ENCODE measurements around the gene ADCY7.
"Not testable (repeated sequence)": the region's sequence is repeated elsewhere in the genome, so short reads cannot be mapped to it uniquely, and the experiment has no call there.

Gene ADCY7

DNA sequence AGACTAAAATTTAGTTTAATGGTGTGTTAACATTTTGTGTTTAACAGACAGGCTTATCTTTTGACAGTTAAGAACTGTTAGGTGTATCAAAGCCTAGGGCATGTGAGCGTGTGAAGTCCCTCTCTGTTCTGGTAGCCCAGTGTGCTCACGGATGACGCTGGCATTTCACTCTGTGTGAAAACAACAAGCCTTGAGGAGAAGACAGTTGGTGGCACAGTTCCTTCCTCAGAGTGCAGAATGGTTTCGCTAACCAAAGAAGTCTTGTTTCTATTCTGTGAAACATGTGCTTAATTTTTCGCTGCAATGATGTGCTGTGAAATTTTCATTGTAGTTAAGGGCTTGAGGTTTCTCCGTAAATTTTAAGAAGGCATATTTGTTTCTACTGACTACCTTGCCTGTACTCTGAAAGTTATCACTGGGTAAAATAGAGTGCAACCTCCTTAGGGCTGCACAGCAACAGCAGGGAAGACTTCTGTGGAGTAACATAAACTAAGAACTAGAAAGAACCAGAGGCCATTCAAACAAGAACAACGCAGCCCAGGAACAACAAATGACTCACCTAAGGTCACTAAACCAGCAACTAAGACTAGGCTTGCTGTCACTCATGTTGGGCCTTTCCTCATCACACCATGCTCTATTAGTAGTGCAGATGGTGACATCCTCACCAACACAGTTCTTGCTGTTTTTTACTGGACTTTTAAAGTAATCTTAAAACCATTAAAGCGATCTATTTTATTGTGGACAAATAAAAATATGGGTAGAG lies 69.0 kb downstream of the ADCY7 start:
- no peaks in the 10 kb centered on the region for H3K9me3 ChIP-seq (ENCODE audit: control insufficient read depth in 2 of 2, low read length in 2 of 2)
- H3K27ac ChIP-seq (ENCODE audit: low read depth in 2 of 2, low read length in 2 of 2), result no peak overlapping the region
- H3K27me3 ChIP-seq (ENCODE audit: control insufficient read depth in 2 of 2, insufficient read depth in 2 of 2, low read length in 2 of 2), result no peaks in the 10 kb centered on the region
- no peaks in the 10 kb centered on the region for H3K4me1 ChIP-seq (ENCODE audit: control insufficient read depth in 2 of 2, insufficient read depth in 2 of 2, low read length in 2 of 2)
- H3K9ac ChIP-seq (ENCODE audit: low read depth in 1 of 2, low read length in 2 of 2), result no peak overlapping the region
- peaks cover 26 to 35% of the 10 kb centered on the region in 2 donors for H3K36me3 ChIP-seq (ENCODE audit: control insufficient read depth in 2 of 2, insufficient read depth in 2 of 2, low read length in 2 of 2)
- no peak overlapping the region for H3K4me3 ChIP-seq (ENCODE audit: low read length in 2 of 2)

DNA sequence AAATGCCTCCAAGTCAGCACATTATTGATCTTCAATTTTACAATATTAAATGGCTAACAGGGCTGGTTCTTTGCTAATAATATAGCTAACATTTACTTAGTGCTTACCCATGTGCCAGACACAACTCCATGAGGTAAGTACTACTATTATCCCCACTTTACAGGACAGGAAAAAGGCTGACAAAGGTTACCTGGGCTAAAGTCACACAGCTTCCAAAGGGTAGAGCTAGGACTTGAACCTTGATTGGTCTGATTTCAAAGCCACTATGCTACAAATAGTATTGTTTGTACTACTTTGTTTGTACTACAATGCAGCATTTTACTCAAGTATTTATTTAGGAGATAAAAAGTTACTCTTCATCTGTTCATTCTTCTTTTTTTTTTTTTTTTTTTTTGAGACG lies 70.5 kb downstream of the ADCY7 start:
- no peak overlapping the region for H3K9ac ChIP-seq (ENCODE audit: low read depth in 1 of 2, low read length in 2 of 2)
- no peaks in the 10 kb centered on the region for H3K9me3 ChIP-seq (ENCODE audit: control insufficient read depth in 2 of 2, low read length in 2 of 2)
- no peak overlapping the region for H3K4me3 ChIP-seq (ENCODE audit: low read length in 2 of 2)
- H3K27ac ChIP-seq (ENCODE audit: low read depth in 2 of 2, low read length in 2 of 2), result no peak overlapping the region
- H3K27me3 ChIP-seq (ENCODE audit: control insufficient read depth in 2 of 2, insufficient read depth in 2 of 2, low read length in 2 of 2), result no peaks in the 10 kb centered on the region
- no peaks in the 10 kb centered on the region for H3K4me1 ChIP-seq (ENCODE audit: control insufficient read depth in 2 of 2, insufficient read depth in 2 of 2, low read length in 2 of 2)
- H3K36me3 ChIP-seq (ENCODE audit: control insufficient read depth in 2 of 2, insufficient read depth in 2 of 2, low read length in 2 of 2), result peaks cover 26 to 34% of the 10 kb centered on the region in 2 donors

DNA sequence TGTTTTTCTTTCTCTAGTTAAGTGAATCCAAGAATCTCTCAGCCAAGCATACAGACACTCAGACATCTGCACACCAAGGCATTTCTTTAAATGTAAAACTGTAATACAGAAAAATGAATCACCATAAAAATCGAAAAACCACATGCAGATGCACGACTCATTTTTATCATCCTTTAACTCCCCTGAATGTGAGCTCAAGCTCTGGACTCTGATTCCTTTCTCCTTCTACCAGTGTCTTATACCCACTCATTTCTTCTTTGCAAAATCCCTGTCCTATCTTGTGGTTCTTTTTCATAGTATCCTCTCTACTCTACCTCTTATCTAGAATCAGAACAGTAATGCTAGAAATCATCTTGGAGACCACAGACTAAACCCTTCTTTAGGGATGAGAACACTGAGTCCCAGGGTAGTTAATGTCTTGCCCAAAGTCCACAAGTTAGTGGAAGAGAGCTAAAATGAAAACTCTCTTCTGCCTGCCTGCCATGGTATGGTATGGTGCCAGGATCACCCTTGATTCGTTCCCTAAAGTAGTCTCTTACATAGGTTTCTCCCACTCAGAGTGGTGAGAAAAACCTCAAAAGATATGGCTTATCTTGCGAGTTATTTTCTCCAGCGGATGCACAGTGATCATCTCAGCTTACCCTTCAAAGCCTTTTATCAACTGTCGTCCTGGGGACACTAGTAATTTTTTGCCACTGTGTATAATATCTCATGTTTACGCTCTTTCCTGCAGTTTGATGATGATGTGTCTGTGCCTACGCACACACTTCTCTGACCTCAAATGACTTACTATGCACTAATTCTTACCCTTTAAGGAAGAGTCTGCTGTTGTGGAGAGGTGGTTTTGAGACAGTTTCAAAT lies 72.2 kb downstream of the ADCY7 start:
- no peak overlapping the region for H3K9ac ChIP-seq (ENCODE audit: low read depth in 1 of 2, low read length in 2 of 2)
- H3K27me3 ChIP-seq (ENCODE audit: control insufficient read depth in 2 of 2, insufficient read depth in 2 of 2, low read length in 2 of 2), result no peaks in the 10 kb centered on the region
- H3K9me3 ChIP-seq (ENCODE audit: control insufficient read depth in 2 of 2, low read length in 2 of 2), result no peaks in the 10 kb centered on the region
- H3K4me3 ChIP-seq (ENCODE audit: low read length in 2 of 2), result no peak overlapping the region
- H3K27ac ChIP-seq (ENCODE audit: low read depth in 2 of 2, low read length in 2 of 2), result peak overlapping the region in 1 of 2 donors; percentile 30
- H3K4me1 ChIP-seq (ENCODE audit: control insufficient read depth in 2 of 2, insufficient read depth in 2 of 2, low read length in 2 of 2), result no peaks in the 10 kb centered on the region
- H3K36me3 ChIP-seq (ENCODE audit: control insufficient read depth in 2 of 2, insufficient read depth in 2 of 2, low read length in 2 of 2), result peaks cover 14 to 25% of the 10 kb centered on the region in 2 donors

DNA sequence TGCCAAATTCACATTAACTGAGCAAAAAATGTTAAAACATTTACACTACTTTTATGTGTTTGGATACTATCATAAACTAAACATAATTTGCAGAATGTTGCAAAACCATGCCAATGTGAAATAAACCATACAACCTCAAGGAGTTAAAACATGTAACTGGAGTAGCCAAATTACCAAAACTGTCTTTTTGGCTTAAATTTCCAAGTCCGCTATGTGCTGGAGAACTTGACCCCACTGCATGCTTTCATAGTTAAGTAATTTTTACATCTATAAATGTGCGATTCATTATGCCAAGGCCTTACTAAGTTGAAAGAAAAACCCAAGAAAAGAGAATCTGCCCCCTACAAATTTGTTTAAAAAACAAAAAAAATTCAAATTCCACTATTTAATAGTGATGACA lies 74.2 kb downstream of the ADCY7 start:
- Histone ChIP-seq H3K36me3 (ENCODE audit: control insufficient read depth in 2 of 2, insufficient read depth in 2 of 2, low read length in 2 of 2) (peaks cover 12 to 27% of the 10 kb centered on the region in 2 donors), H3K4me1 (ENCODE audit: control insufficient read depth in 2 of 2, insufficient read depth in 2 of 2, low read length in 2 of 2) (no peaks in the 10 kb centered on the region), H3K27ac (ENCODE audit: low read depth in 2 of 2, low read length in 2 of 2) (peak overlapping the region in 1 of 2 donors; percentile 21), H3K27me3 (ENCODE audit: control insufficient read depth in 2 of 2, insufficient read depth in 2 of 2, low read length in 2 of 2) (no peaks in the 10 kb centered on the region), H3K4me3 (ENCODE audit: low read length in 2 of 2) (no peak overlapping the region), H3K9me3 (ENCODE audit: control insufficient read depth in 2 of 2, low read length in 2 of 2) (no peaks in the 10 kb centered on the region), H3K9ac (ENCODE audit: low read depth in 1 of 2, low read length in 2 of 2) (no peak overlapping the region)

DNA sequence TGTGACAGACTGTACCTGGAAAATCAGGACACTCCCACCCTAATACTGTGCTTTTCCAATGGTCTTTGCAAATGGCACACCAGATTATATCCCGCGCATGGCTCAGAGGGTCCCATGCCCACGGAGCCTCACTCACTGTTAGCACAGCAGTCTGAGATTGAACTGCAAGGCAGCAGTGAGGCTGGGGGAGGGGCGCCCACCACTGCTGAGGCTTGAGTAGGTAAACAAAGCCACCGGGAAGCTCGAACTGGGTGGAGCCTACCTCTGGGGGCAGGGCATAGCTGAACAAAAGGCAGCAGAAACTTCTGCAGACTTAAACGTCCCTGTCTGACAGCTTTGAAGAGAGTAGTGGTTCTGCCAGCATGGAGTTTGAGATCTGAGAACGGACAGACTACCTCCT lies 77.2 kb downstream of the ADCY7 start:
- H3K27ac ChIP-seq (ENCODE audit: low read depth in 2 of 2, low read length in 2 of 2); H3K9ac ChIP-seq (ENCODE audit: low read depth in 1 of 2, low read length in 2 of 2); H3K4me1 ChIP-seq (ENCODE audit: control insufficient read depth in 2 of 2, insufficient read depth in 2 of 2, low read length in 2 of 2); H3K27me3 ChIP-seq (ENCODE audit: control insufficient read depth in 2 of 2, insufficient read depth in 2 of 2, low read length in 2 of 2); H3K9me3 ChIP-seq (ENCODE audit: control insufficient read depth in 2 of 2, low read length in 2 of 2); H3K4me3 ChIP-seq (ENCODE audit: low read length in 2 of 2): not testable (repeated sequence)
- peaks cover 12 to 26% of the 10 kb centered on the region in 2 donors for H3K36me3 ChIP-seq (ENCODE audit: control insufficient read depth in 2 of 2, insufficient read depth in 2 of 2, low read length in 2 of 2)

DNA sequence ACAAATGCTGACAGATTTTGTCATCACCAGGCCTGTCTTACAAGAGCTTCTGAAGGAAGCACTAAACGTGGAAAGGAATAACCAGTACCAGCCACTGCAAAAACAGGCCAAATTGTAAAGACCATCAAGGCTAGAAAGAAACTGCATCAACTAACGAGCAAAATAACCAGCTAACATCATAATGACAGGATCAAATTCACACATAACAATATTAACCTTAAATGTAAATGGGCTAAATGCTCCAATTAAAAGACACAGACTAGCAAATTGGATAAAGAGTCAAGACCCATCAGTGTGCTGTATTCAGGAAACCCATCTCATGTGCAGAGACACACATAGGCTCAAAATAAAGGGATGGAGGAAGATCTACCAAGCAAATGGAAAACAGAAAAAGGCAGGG lies 78.9 kb downstream of the ADCY7 start:
- H3K36me3 ChIP-seq (ENCODE audit: control insufficient read depth in 2 of 2, insufficient read depth in 2 of 2, low read length in 2 of 2), result peaks cover 7 to 26% of the 10 kb centered on the region in 2 donors
- not testable (repeated sequence) for H3K27me3 ChIP-seq (ENCODE audit: control insufficient read depth in 2 of 2, insufficient read depth in 2 of 2, low read length in 2 of 2); H3K9me3 ChIP-seq (ENCODE audit: control insufficient read depth in 2 of 2, low read length in 2 of 2); H3K27ac ChIP-seq (ENCODE audit: low read depth in 2 of 2, low read length in 2 of 2); H3K4me3 ChIP-seq (ENCODE audit: low read length in 2 of 2); H3K4me1 ChIP-seq (ENCODE audit: control insufficient read depth in 2 of 2, insufficient read depth in 2 of 2, low read length in 2 of 2); H3K9ac ChIP-seq (ENCODE audit: low read depth in 1 of 2, low read length in 2 of 2)

DNA sequence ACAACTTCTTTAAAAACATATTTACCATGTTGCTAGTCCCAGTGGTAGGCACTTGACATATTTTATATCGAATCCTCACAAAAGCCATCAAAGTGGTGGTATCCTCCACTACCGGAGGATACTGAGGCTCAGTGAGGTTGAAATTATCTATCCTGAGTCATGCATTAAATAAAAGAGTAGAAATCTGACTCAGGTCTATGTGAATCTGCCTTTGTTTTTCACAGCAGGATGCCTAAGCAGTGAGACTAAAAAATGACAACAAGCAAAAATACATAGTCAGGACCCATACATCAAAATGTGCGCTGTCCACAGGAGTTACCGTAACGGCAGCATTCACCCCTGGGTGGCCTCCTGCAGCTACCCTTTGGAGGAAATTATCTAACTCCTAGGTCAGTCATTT lies 84.8 kb downstream of the ADCY7 start:
- Histone ChIP-seq H3K9me3 (ENCODE audit: control insufficient read depth in 2 of 2, low read length in 2 of 2) (no peaks in the 10 kb centered on the region), H3K27me3 (ENCODE audit: control insufficient read depth in 2 of 2, insufficient read depth in 2 of 2, low read length in 2 of 2) (no peaks in the 10 kb centered on the region), H3K36me3 (ENCODE audit: control insufficient read depth in 2 of 2, insufficient read depth in 2 of 2, low read length in 2 of 2) (peaks cover 23 to 29% of the 10 kb centered on the region in 2 donors), H3K9ac (ENCODE audit: low read depth in 1 of 2, low read length in 2 of 2) (no peak overlapping the region), H3K4me3 (ENCODE audit: low read length in 2 of 2) (no peak overlapping the region), H3K27ac (ENCODE audit: low read depth in 2 of 2, low read length in 2 of 2) (no peak overlapping the region), H3K4me1 (ENCODE audit: control insufficient read depth in 2 of 2, insufficient read depth in 2 of 2, low read length in 2 of 2) (no peaks in the 10 kb centered on the region)

DNA sequence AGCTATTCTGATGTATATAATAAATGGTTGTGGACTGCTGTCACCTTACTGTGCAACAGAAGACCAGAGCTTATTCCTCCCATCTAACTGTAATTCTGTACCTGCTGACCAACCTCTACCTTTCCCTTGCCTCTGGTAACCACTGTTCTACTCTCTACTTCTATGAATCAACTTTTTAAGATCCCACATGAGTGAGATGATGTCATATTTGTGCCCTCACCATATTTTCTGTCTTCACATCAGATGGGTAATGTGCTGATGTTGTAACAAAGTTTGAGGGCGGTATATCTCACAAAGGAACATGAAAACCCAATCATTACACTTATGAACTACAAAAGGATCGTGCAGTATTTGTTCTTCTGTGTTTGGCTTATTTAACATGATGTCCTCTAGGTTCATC lies 85.6 kb downstream of the ADCY7 start:
- no peak overlapping the region for H3K4me3 ChIP-seq (ENCODE audit: low read length in 2 of 2)
- no peaks in the 10 kb centered on the region for H3K4me1 ChIP-seq (ENCODE audit: control insufficient read depth in 2 of 2, insufficient read depth in 2 of 2, low read length in 2 of 2)
- H3K9me3 ChIP-seq (ENCODE audit: control insufficient read depth in 2 of 2, low read length in 2 of 2), result no peaks in the 10 kb centered on the region
- H3K9ac ChIP-seq (ENCODE audit: low read depth in 1 of 2, low read length in 2 of 2), result no peak overlapping the region
- H3K27ac ChIP-seq (ENCODE audit: low read depth in 2 of 2, low read length in 2 of 2), result no peak overlapping the region
- H3K36me3 ChIP-seq (ENCODE audit: control insufficient read depth in 2 of 2, insufficient read depth in 2 of 2, low read length in 2 of 2), result peaks cover 23 to 29% of the 10 kb centered on the region in 2 donors
- H3K27me3 ChIP-seq (ENCODE audit: control insufficient read depth in 2 of 2, insufficient read depth in 2 of 2, low read length in 2 of 2), result no peaks in the 10 kb centered on the region

DNA sequence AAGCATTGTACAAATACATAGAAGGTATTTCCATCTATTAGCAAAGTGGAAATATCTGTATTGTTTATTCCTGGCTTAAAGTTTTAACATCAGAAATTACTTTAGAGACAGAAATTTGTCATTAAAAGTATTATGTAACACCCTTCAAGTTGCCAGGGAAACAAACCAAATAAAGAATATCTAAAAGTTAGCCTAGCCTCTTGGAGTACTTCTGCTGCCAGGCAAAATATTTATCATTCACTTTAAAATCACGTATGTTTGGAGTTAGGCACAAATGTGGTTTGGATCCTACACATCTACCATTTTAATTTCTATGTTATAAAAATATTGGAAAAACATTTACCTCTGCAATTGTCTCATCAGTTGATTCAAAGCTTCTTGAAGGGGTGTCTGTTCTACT lies 87.7 kb downstream of the ADCY7 start:
- Histone ChIP-seq H3K27ac (ENCODE audit: low read depth in 2 of 2, low read length in 2 of 2) (no peak overlapping the region), H3K4me3 (ENCODE audit: low read length in 2 of 2) (no peak overlapping the region), H3K27me3 (ENCODE audit: control insufficient read depth in 2 of 2, insufficient read depth in 2 of 2, low read length in 2 of 2) (no peaks in the 10 kb centered on the region), H3K36me3 (ENCODE audit: control insufficient read depth in 2 of 2, insufficient read depth in 2 of 2, low read length in 2 of 2) (peaks cover 23 to 28% of the 10 kb centered on the region in 2 donors), H3K9me3 (ENCODE audit: control insufficient read depth in 2 of 2, low read length in 2 of 2) (no peaks in the 10 kb centered on the region), H3K9ac (ENCODE audit: low read depth in 1 of 2, low read length in 2 of 2) (no peak overlapping the region), H3K4me1 (ENCODE audit: control insufficient read depth in 2 of 2, insufficient read depth in 2 of 2, low read length in 2 of 2) (no peaks in the 10 kb centered on the region)

Data from mucosa of rectum (tissue), 2 donors.